K562 (cell line): ENCODE data around the gene MTPN. TPM values are rescaled to one million over a fixed set of nuclear protein-coding genes. Genes with fewer than 3 reads are reported as not detected.

ENCODE experiments used
- CBFA2T3 ChIP-seq: fragments of 450-650 bp; IDR thresholded peaks from 2 replicates; pipeline ENCODE4 v1.6.1; 2017
- CBFB ChIP-seq: sonication (generic); formaldehyde crosslinking; IDR thresholded peaks from 2 replicates; pipeline ENCODE4 v1.4.0; 2020; ENCODE audit warnings: mild to moderate bottlenecking, missing genetic modification reagents
- COPS2 ChIP-seq: fragments of 450-650 bp; conservative IDR thresholded peaks from 2 replicates; pipeline ENCODE4 v1.6.1; 2016; ENCODE audit warnings: mild to moderate bottlenecking, moderate library complexity
- CXXC5 ChIP-seq: fragments of 250-450 bp; sonication (Bioruptor Pico); IDR thresholded peaks from 2 replicates; pipeline ENCODE4 v1.8.0; 2022; ENCODE audit warnings: inconsistent platforms, mild to moderate bottlenecking, moderate library complexity
- MYC ChIP-seq, 2 experiments: fragments of 250-450 bp in 1 of 2; sonication (Bioruptor Pico) in 1 of 2; IDR thresholded peaks; 2 replicates each; pipeline versions ENCODE4 v1.5.1 to v1.6.1; 2012 to 2021; ENCODE audit warnings: low read depth in 2 of 2, borderline replicate concordance in 1 of 2, improper control_type of control experiment in 1 of 2, low read length in 1 of 2, mild to moderate bottlenecking in 1 of 2, moderate library complexity in 1 of 2
- NR1H2 ChIP-seq: sonication (generic); formaldehyde crosslinking; IDR thresholded peaks from 2 replicates; pipeline ENCODE4 v1.4.0; 2020; ENCODE audit warnings: mild to moderate bottlenecking, missing genetic modification reagents
- SAFB2 ChIP-seq: fragments of 200-400 bp; formaldehyde crosslinking; IDR thresholded peaks from 2 replicates; pipeline ENCODE4 v1.6.1; 2018; ENCODE audit warnings: borderline replicate concordance, low read length, low read depth, moderate library complexity; ENCODE audit not compliant: severe bottlenecking
- TAF7 ChIP-seq: fragments of 450-650 bp; IDR thresholded peaks from 2 replicates; pipeline ENCODE4 v1.6.1; 2016; ENCODE audit warnings: missing genetic modification characterization, missing compliant biosample characterization
- TEAD1 ChIP-seq, 2 experiments: fragments of 450-650 bp in 1 of 2; sonication (generic) in 1 of 2; formaldehyde crosslinking; IDR thresholded peaks; 2 replicates each; pipeline versions ENCODE4 v1.4.0 to v1.8.0; 2020 to 2022; ENCODE audit warnings: mild to moderate bottlenecking in 2 of 2, missing genetic modification reagents in 1 of 2
- ZNF224 ChIP-seq: sonication (generic); formaldehyde crosslinking; IDR thresholded peaks from 2 replicates; pipeline ENCODE4 v1.8.0; 2022; ENCODE audit warnings: mild to moderate bottlenecking, missing genetic modification reagents
- ZNF589 ChIP-seq: fragments of 200-800 bp; sonication (Bioruptor generic); IDR thresholded peaks from 2 replicates; pipeline ENCODE4 v1.6.1; 2016; ENCODE audit warnings: low read depth, missing genetic modification characterization, missing compliant biosample characterization
- polyA plus RNA-seq, 8 experiments: library from polyadenylated mRNA; depleted of rRNA in 4 of 8; stranded (reverse) in 5 of 8; unstranded in 3 of 8; fragments of >200 nt; fragmentation: Nextera tagmentation in 2 of 8; fragmentation: Illumina TruSeq in 1 of 8; extraction: Ambion mirVana in 2 of 8; extraction: Trizol in 1 of 8; gene quantifications; 2 replicates each; pipeline versions ENCODE4 v1.2.1 to v1.2.3, GENCODE V29; 2011 to 2014; ENCODE audit warnings: inconsistent platforms in 1 of 8, missing spikeins in 1 of 8
- total RNA-seq, 7 experiments: library from RNA; depleted of rRNA in 6 of 7; stranded (reverse); fragments of >200 nt in 6 of 7; fragmentation: Illumina TruSeq in 2 of 7; extraction: Trizol in 2 of 7; gene quantifications; 2 replicates each; pipeline versions ENCODE4 v1.2.1 to v1.2.3, GENCODE V29; 2011 to 2021; ENCODE audit warnings: low replicate concordance in 1 of 7
- TF ChIP-seq, protein P1 (sequence below): sonication (generic); formaldehyde crosslinking; IDR thresholded peaks from 2 replicates; pipeline ENCODE4 v1.8.0; 2023; ENCODE audit warnings: mild to moderate bottlenecking, missing genetic modification reagents
- TF ChIP-seq, protein P2 (sequence below): fragments of 250-450 bp; sonication (Bioruptor Pico); IDR thresholded peaks from 2 replicates; pipeline ENCODE4 v1.4.0; 2020; ENCODE audit warnings: borderline replicate concordance
- TF ChIP-seq, protein P3 (sequence below), 2 experiments: fragments of 450-650 bp in 1 of 2; sonication (generic) in 1 of 2; formaldehyde crosslinking in 1 of 2; IDR thresholded peaks in 1 of 2; conservative IDR thresholded peaks in 1 of 2; 2 replicates each; pipeline versions ENCODE4 v1.6.1 to v1.8.1; 2016 to 2023; ENCODE audit warnings: mild to moderate bottlenecking in 2 of 2, moderate library complexity in 2 of 2, inconsistent platforms in 1 of 2, missing genetic modification reagents in 1 of 2
- TF ChIP-seq, protein P4 (sequence below): fragments of 450-650 bp; IDR thresholded peaks from 2 replicates; pipeline ENCODE4 v1.6.1; 2017; ENCODE audit warnings: antibody characterized with exemption, mild to moderate bottlenecking

MTPN gene
- total and polyA plus RNA-seq, 9 of the 15 experiments (the other 6 are each of a cell fraction or from before 2014, with no cell fraction given), result 68.5 to 261 (median 156) TPM

DNA sequence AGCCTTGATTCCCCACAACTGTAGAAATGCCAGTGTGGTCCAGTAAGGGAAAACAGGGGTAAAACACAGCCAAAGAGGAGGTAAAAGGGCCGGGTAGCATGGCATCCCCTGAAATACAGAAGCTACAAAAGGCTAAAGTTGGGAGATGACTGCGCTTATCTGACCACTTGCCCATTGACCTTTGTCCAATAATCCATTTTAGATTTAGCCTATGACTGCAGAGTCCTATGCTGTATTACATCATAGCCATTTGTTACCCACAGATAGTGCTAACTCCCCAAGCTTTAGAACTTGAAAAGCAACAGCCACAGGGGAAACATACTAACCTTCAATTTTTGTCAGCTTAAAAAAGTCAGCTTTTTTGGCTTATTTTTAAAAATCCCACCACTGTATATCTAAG lies 26.2 kb downstream of the MTPN start (continued):
- TF ChIP-seq, protein P1, sequence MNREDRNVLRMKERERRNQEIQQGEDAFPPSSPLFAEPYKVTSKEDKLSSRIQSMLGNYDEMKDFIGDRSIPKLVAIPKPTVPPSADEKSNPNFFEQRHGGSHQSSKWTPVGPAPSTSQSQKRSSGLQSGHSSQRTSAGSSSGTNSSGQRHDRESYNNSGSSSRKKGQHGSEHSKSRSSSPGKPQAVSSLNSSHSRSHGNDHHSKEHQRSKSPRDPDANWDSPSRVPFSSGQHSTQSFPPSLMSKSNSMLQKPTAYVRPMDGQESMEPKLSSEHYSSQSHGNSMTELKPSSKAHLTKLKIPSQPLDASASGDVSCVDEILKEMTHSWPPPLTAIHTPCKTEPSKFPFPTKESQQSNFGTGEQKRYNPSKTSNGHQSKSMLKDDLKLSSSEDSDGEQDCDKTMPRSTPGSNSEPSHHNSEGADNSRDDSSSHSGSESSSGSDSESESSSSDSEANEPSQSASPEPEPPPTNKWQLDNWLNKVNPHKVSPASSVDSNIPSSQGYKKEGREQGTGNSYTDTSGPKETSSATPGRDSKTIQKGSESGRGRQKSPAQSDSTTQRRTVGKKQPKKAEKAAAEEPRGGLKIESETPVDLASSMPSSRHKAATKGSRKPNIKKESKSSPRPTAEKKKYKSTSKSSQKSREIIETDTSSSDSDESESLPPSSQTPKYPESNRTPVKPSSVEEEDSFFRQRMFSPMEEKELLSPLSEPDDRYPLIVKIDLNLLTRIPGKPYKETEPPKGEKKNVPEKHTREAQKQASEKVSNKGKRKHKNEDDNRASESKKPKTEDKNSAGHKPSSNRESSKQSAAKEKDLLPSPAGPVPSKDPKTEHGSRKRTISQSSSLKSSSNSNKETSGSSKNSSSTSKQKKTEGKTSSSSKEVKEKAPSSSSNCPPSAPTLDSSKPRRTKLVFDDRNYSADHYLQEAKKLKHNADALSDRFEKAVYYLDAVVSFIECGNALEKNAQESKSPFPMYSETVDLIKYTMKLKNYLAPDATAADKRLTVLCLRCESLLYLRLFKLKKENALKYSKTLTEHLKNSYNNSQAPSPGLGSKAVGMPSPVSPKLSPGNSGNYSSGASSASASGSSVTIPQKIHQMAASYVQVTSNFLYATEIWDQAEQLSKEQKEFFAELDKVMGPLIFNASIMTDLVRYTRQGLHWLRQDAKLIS (CRISPR knock-in tag), result no peak
- TF ChIP-seq CBFB (CRISPR knock-in tag) (no peak), ZNF589 (no peak), NR1H2 (no peak), TEAD1 (CRISPR knock-in tag; IDR thresholded peaks at IDR 0.05) (no peak), MYC (IDR thresholded peaks at IDR 0.05; ENCODE audit: low read depth, low read length) (no peak), MYC (CRISPR knock-in tag; IDR thresholded peaks at IDR 0.05; ENCODE audit: borderline replicate concordance, low read depth) (no peak), TAF7 (no peak), CXXC5 (CRISPR knock-in tag) (0 out of 2 replicates have a peak, but pooled peaks have one; percentile 21), COPS2 (no peak), CBFA2T3 (peak; percentile 29; the same call in 1 of the 2 replicates), SAFB2 (no peak), ZNF224 (no peak)
- TF ChIP-seq, protein P2, sequence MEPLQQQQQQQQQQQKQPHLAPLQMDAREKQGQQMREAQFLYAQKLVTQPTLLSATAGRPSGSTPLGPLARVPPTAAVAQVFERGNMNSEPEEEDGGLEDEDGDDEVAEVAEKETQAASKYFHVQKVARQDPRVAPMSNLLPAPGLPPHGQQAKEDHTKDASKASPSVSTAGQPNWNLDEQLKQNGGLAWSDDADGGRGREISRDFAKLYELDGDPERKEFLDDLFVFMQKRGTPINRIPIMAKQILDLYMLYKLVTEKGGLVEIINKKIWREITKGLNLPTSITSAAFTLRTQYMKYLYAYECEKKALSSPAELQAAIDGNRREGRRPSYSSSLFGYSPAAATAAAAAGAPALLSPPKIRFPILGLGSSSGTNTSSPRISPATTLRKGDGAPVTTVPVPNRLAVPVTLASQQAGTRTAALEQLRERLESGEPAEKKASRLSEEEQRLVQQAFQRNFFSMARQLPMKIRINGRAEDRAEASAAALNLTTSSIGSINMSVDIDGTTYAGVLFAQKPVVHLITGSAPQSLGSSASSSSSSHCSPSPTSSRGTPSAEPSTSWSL (CRISPR knock-in tag), result no peak
- TF ChIP-seq, protein P3, sequence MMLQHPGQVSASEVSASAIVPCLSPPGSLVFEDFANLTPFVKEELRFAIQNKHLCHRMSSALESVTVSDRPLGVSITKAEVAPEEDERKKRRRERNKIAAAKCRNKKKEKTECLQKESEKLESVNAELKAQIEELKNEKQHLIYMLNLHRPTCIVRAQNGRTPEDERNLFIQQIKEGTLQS (IDR thresholded peaks at IDR 0.05), result peak; percentile 72
- TF ChIP-seq, protein P3 (CRISPR knock-in tag; conservative IDR thresholded peaks at IDR 0.05), result no peak
- TF ChIP-seq, protein P4, sequence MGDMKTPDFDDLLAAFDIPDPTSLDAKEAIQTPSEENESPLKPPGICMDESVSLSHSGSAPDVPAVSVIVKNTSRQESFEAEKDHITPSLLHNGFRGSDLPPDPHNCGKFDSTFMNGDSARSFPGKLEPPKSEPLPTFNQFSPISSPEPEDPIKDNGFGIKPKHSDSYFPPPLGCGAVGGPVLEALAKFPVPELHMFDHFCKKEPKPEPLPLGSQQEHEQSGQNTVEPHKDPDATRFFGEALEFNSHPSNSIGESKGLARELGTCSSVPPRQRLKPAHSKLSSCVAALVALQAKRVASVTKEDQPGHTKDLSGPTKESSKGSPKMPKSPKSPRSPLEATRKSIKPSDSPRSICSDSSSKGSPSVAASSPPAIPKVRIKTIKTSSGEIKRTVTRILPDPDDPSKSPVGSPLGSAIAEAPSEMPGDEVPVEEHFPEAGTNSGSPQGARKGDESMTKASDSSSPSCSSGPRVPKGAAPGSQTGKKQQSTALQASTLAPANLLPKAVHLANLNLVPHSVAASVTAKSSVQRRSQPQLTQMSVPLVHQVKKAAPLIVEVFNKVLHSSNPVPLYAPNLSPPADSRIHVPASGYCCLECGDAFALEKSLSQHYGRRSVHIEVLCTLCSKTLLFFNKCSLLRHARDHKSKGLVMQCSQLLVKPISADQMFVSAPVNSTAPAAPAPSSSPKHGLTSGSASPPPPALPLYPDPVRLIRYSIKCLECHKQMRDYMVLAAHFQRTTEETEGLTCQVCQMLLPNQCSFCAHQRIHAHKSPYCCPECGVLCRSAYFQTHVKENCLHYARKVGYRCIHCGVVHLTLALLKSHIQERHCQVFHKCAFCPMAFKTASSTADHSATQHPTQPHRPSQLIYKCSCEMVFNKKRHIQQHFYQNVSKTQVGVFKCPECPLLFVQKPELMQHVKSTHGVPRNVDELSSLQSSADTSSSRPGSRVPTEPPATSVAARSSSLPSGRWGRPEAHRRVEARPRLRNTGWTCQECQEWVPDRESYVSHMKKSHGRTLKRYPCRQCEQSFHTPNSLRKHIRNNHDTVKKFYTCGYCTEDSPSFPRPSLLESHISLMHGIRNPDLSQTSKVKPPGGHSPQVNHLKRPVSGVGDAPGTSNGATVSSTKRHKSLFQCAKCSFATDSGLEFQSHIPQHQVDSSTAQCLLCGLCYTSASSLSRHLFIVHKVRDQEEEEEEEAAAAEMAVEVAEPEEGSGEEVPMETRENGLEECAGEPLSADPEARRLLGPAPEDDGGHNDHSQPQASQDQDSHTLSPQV, result peak; percentile 50; the same call in 1 of the 2 replicates
